HG02884 (cell line): ENCODE results near the gene CCBE1.

Experiments used
- ATAC-seq: cut with Tn5 transposase; IDR thresholded peaks from one replicate; pipeline ENCODE4 v1.9.1; 2021; ENCODE audit warnings: mild to moderate bottlenecking, moderate library complexity; ENCODE audit not compliant: unreplicated experiment

The CCBE1 gene

GRCh38 chr18:59509481-59510442 is 187.5 kb downstream of the CCBE1 start:
- no peak for ATAC-seq

- no peak for ATAC-seq
Observed at GRCh38 chr18:59505356-59505755, 191.9 kb downstream of the CCBE1 start.

GRCh38 chr18:59502274-59503175 is 194.7 kb downstream of the CCBE1 start:
- ATAC-seq = no peak

GRCh38 chr18:59501920-59502273 is 195.3 kb downstream of the CCBE1 start:
- ATAC-seq = no peak

DNA sequence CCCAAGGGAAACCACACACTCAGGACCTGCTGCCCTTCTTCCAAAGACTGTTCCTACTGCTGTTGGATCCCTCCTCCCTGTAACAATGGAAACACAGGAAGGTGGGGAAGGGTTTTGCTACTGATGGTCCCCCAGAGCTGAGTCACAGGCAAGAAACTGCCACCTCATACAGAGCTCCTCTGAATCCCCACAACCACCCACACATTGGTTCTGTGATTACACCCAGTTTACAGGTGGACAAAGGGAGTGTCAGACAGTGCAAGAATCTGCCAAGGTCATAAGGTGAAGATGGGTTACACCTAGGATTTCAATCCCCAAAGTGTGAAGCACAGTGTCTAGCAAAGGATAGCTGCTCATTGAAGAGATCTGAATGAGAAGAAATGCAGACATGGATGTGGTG is 196.5 kb downstream of the CCBE1 start:
- ATAC-seq = no peak

GRCh38 chr18:59498506-59499086 is 198.6 kb downstream of the CCBE1 start:
- no peak for ATAC-seq

DNA sequence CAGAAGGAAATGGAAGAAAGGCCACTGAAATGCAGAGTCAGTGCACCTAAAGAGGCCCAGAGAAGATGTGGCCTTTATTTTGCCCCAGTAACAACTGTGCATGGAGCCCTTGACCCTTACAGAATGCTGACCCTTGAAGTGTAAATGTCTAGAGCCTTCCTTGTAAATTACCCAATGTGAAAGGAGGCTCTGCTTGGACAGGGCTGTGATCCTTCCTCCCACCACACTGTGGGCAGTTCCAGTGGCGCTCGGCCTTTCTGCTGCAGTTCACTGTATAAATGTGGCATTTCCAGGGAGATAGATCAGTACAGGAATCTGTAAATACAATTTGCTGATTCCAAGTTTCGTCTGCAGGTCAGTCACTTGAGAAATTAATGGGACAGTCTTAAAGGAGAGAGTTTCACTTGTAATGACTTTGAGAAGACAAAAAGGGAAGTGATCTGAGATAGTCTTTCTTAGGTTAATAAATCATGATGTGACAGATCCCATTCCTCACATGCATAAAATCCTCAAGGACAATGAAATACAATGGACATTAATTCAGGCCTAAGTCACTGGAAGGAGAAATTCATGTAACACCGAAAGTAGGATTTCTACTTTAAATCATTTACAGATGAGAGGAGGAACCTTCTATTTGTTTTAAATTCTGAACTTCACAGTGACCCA is 204.3 kb downstream of the CCBE1 start:
- ATAC-seq = no peak

DNA sequence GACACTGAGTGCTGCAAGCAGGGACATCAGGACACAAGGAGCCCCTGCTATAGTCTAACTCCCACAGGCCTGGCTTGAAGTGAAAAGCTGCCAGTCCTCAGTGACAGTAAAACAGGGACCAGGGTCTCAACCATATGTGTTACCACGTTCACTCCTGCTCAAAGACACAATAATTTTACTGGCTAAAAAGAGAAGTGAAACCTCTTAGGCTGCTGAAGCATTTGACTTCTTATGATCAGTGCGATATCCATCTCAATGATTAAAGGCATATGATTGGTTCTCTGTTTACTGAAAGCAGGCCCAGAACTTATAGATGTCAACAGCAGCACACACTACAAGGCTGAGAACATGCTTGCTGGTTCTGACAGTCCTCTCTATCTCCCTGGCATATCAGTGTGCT is 208.3 kb downstream of the CCBE1 start:
- ATAC-seq = no peak

GRCh38 chr18:59485382-59485781 is 211.8 kb downstream of the CCBE1 start:
- no peak for ATAC-seq

GRCh38 chr18:59484561-59485328 is 212.5 kb downstream of the CCBE1 start:
- no peak for ATAC-seq

- no peak for ATAC-seq
Observed at GRCh38 chr18:59484131-59484530, 213.1 kb downstream of the CCBE1 start.

- ATAC-seq = no peak
Observed at GRCh38 chr18:59481436-59481835, 215.8 kb downstream of the CCBE1 start.

DNA sequence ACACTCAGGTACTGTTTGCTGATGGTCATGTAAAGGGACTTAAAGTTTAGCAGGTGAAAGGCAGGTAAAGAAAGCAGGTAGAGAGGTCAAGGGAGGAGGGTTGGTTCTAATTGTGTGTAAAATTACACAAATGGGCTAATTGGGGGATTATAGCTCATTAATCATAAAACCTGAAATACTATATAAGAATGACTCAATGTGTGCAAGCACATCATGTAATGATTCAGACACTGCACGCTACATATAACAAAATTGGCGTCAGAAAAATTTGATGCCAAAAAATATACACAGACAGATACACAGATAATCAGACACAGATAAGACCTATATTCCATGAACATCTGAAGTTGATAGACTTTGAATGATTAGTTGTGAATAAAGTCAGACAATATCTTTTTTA is 217.4 kb downstream of the CCBE1 start:
- no peak for ATAC-seq

DNA sequence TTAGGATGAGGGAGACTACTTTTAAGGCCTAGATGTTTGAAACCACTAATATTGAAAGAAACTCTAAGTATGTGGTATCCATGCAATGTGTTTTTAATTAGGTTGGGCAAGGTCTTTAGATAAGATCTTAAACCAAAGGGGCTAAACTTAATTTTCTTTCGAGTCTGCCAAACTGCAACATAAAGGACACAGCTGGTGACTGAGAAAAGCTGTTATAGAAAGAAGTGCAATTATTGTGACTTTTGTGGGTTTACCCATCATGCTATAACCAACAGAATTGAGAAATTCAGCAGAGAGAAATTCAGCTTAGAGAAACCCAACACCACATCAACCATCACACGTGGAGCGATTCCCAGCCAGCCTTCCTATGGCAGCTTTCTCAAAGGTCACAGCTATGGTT is 218.6 kb downstream of the CCBE1 start:
- no peak for ATAC-seq

GRCh38 chr18:59477849-59478248 is 219.4 kb downstream of the CCBE1 start:
- ATAC-seq = no peak

GRCh38 chr18:59470561-59471121 is 226.6 kb downstream of the CCBE1 start:
- no peak for ATAC-seq

DNA sequence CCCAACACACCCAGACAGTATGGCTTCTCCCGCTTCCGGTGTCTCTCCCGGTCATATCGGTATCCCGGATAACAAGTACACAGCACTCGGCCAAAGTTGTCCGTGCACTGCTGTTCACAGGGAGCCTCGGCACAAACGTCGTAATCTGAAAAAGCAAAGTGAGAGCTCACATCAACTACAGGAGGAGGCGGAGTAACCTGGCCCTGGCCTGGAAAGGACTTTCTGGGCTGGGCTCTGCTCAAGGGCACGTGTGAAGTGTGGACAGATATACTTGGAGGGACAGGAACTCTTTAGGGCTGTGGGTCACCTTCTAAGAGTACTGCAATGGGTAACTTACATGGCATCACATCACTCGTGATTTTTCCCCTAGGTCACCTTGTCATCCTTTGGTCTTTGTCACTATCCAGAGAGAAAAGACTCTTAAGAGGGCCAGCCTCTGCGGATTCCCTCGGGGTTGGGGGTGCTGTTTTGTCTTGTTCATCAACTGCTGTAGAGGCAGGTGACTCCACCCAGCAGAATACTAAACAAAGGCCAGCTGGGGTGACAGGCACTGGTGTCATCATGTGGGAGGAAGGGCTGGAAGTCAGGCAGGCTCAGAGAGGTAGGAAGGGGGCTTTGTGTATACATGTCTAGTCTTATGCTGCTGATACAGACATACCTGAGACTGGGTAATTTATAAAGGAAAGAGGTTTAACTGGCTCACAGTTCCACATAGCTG is 227.6 kb downstream of the CCBE1 start:
- no peak for ATAC-seq

GRCh38 chr18:59468821-59469220 is 228.4 kb downstream of the CCBE1 start:
- no peak for ATAC-seq

DNA sequence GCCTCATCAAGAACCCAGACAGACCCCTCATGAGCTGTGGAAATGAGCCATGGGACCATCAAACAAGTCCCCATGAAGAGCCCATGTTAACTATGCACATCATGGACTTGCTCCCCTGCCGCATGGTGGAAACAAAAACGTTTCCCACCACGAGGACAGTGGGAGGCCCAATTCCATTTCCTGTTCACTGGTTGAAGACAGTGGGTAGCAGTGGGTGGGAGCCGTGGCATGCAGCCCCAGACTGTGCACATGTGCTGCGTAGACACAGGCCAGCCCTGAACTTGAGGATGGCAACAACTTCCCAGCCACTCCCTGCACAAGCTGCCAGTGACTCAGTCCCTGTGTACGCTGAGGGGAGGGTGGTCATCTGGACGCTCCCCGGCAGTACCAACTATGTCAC is 229.7 kb downstream of the CCBE1 start:
- no peak for ATAC-seq
